K562 (cell line): ENCODE results near the gene TTC13. TPM values are rescaled to one million over a fixed set of nuclear protein-coding genes. Genes with fewer than 3 reads are reported as not detected.
A peak's percentile ranks its signal among the peaks of the same experiment; 100 is the strongest.

Source experiments
- CEBPB ChIP-seq: fragments of 450-650 bp; IDR thresholded peaks from 2 replicates; pipeline ENCODE4 v1.6.1; 2016; ENCODE audit warnings: missing genetic modification characterization, missing compliant biosample characterization
- CHAMP1 ChIP-seq: fragments of 450-650 bp; IDR thresholded peaks from 2 replicates; pipeline ENCODE4 v1.6.1; 2016; ENCODE audit warnings: mild to moderate bottlenecking
- CHD1 ChIP-seq: fragments of 200-600 bp; sonication (generic); IDR thresholded peaks from one replicate; pipeline ENCODE4 v1.6.1; 2012; ENCODE audit warnings: mild to moderate bottlenecking, moderate library complexity, low read length, inconsistent platforms
- EGR1 ChIP-seq: fragments of 450-650 bp; conservative IDR thresholded peaks from 2 replicates; pipeline ENCODE4 v1.6.1; 2017; ENCODE audit warnings: mild to moderate bottlenecking
- EP400 ChIP-seq: fragments of 450-650 bp; IDR thresholded peaks from 2 replicates; pipeline ENCODE4 v1.6.1; 2017; ENCODE audit warnings: antibody characterized with exemption, mild to moderate bottlenecking, moderate library complexity
- HIVEP1 ChIP-seq: fragments of 250-450 bp; sonication (Bioruptor Pico); IDR thresholded peaks from 2 replicates; pipeline ENCODE4 v1.4.0; 2020; ENCODE audit warnings: mild to moderate bottlenecking
- HNRNPK ChIP-seq: fragments of 200-400 bp; formaldehyde crosslinking; IDR thresholded peaks from one replicate; pipeline ENCODE4 v1.6.1; 2018; ENCODE audit warnings: mild to moderate bottlenecking, low read depth, low read length; ENCODE audit not compliant: poor library complexity, severe bottlenecking
- HNRNPLL ChIP-seq: fragments of 200-400 bp; formaldehyde crosslinking; IDR thresholded peaks from 2 replicates; pipeline ENCODE4 v1.6.1; 2017; ENCODE audit warnings: low read length, low read depth, mild to moderate bottlenecking; ENCODE audit not compliant: poor library complexity, severe bottlenecking
- MNT ChIP-seq, 2 experiments: fragments of 450-650 bp; conservative IDR thresholded peaks; 2 replicates each; pipeline ENCODE4 v1.6.1; 2017; ENCODE audit warnings: mild to moderate bottlenecking in 2 of 2, moderate library complexity in 2 of 2
- MYNN ChIP-seq, 2 experiments: sonication (generic); formaldehyde crosslinking in 1 of 2; IDR thresholded peaks; 2 replicates each; pipeline versions ENCODE4 v1.5.0 to v1.6.1; 2016 to 2020; ENCODE audit warnings: antibody characterized with exemption in 1 of 2, missing genetic modification reagents in 1 of 2
- NFIC ChIP-seq: fragments of 450-650 bp; IDR thresholded peaks from 2 replicates; pipeline ENCODE4 v1.6.1; 2017; ENCODE audit warnings: mild to moderate bottlenecking, inconsistent platforms
- NR1H2 ChIP-seq: sonication (generic); formaldehyde crosslinking; IDR thresholded peaks from 2 replicates; pipeline ENCODE4 v1.4.0; 2020; ENCODE audit warnings: mild to moderate bottlenecking, missing genetic modification reagents
- NR4A1 ChIP-seq, 2 experiments: fragments of 250-450 bp in 1 of 2; fragments of 450-650 bp in 1 of 2; sonication (Bioruptor Pico) in 1 of 2; IDR thresholded peaks; 2 replicates each; pipeline versions ENCODE4 v1.4.0 to v1.6.1; 2016 to 2020; ENCODE audit warnings: mild to moderate bottlenecking in 2 of 2, missing compliant biosample characterization in 1 of 2, missing genetic modification characterization in 1 of 2, moderate library complexity in 1 of 2
- RB1 ChIP-seq: fragments of 450-650 bp; IDR thresholded peaks from 2 replicates; pipeline ENCODE4 v1.6.1; 2017; ENCODE audit warnings: low read depth, mild to moderate bottlenecking
- RBBP5 ChIP-seq: fragments of 200-600 bp; sonication (generic); IDR thresholded peaks from 2 replicates; pipeline ENCODE4 v1.6.1; 2012; ENCODE audit warnings: borderline replicate concordance, mild to moderate bottlenecking, low read length, control low read depth, inconsistent platforms; ENCODE audit not compliant: insufficient read depth, poor library complexity, severe bottlenecking
- SP1 ChIP-seq: sonication (generic); formaldehyde crosslinking; IDR thresholded peaks from 2 replicates; pipeline ENCODE4 v1.8.1; 2022; ENCODE audit warnings: mild to moderate bottlenecking, missing genetic modification reagents
- ZFX ChIP-seq: sonication (generic); formaldehyde crosslinking; IDR thresholded peaks from 2 replicates; pipeline ENCODE4 v1.8.0; 2022; ENCODE audit warnings: mild to moderate bottlenecking, missing genetic modification reagents, moderate library complexity
- ZNF282 ChIP-seq: sonication (generic); formaldehyde crosslinking; IDR thresholded peaks from 2 replicates; pipeline ENCODE4 v1.8.1; 2023; ENCODE audit warnings: missing genetic modification reagents
- ZNF384 ChIP-seq: IDR thresholded peaks from 2 replicates; pipeline ENCODE4 v1.6.1; 2012; ENCODE audit warnings: low read depth, low read length, improper control_type of control experiment
- polyA plus RNA-seq, 8 experiments: library from polyadenylated mRNA; depleted of rRNA in 4 of 8; stranded (reverse) in 5 of 8; unstranded in 3 of 8; fragments of >200 nt; fragmentation: Nextera tagmentation in 2 of 8; fragmentation: Illumina TruSeq in 1 of 8; extraction: Ambion mirVana in 2 of 8; extraction: Trizol in 1 of 8; gene quantifications; 2 replicates each; pipeline versions ENCODE4 v1.2.1 to v1.2.3, GENCODE V29; 2011 to 2014; ENCODE audit warnings: inconsistent platforms in 1 of 8, missing spikeins in 1 of 8
- total RNA-seq, 7 experiments: library from RNA; depleted of rRNA in 6 of 7; stranded (reverse); fragments of >200 nt in 6 of 7; fragmentation: Illumina TruSeq in 2 of 7; extraction: Trizol in 2 of 7; gene quantifications; 2 replicates each; pipeline versions ENCODE4 v1.2.1 to v1.2.3, GENCODE V29; 2011 to 2021; ENCODE audit warnings: low replicate concordance in 1 of 7
- TF ChIP-seq, protein P1 (sequence below), 2 experiments: IDR thresholded peaks; 2 replicates each; pipeline ENCODE4 v1.6.1; 2011; ENCODE audit warnings: borderline replicate concordance in 1 of 2, control low read depth in 1 of 2, low read depth in 1 of 2, low read length in 1 of 2, mild to moderate bottlenecking in 1 of 2, mixed read lengths in 1 of 2, moderate library complexity in 1 of 2; ENCODE audit not compliant: insufficient read depth in 1 of 2, insufficient read length in 1 of 2, poor library complexity in 1 of 2, severe bottlenecking in 1 of 2; ENCODE audit errors: extremely low read depth in 1 of 2

Gene TTC13
- total and polyA plus RNA-seq, 9 of the 15 experiments (the other 6 are each of a cell fraction or from before 2014, with no cell fraction given): 1.7 to 13.8 (median 9.6) TPM

DNA sequence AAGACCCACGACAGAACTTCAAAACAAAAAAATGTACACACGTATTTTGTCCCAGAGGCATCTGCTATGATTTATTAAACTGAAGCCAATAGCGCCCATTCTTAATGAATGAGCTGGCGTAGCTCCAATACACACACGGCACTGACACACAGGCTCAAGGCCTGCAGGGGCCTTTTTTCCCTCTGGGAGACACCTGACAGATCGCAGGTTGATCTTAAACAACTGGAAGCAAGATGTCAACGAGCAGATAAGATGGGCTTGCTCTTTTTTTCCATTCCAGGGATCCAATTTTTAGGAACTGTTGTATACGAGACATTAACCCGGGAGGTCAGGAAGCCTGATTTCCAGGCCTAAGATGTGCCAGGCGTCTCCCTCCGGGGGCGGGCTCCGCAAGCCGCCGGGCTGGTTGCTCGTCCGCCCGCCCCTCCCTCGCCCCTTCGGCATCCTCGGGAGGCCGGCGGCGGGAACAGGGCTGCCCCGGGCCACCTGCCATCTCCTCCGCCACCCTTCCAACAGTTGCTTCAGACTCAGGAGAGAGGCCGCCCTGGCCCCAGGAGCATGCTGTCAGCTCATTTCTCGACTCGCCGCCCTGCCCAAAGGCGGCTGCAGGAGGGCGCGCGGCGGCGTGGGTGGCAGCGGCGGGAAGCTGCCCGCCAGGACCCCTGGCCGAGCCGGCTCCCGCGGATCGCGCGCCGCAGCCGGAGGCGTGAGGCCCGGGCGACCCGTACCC, 735 bp downstream of the TTC13 start (continued):
- TF ChIP-seq, protein P1, sequence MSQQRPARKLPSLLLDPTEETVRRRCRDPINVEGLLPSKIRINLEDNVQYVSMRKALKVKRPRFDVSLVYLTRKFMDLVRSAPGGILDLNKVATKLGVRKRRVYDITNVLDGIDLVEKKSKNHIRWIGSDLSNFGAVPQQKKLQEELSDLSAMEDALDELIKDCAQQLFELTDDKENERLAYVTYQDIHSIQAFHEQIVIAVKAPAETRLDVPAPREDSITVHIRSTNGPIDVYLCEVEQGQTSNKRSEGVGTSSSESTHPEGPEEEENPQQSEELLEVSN (IDR thresholded peaks at IDR 0.05; ENCODE audit: borderline replicate concordance in 1 of 2, extremely low read depth in 1 of 2, insufficient read depth in 1 of 2, insufficient read length in 1 of 2, low read depth in 1 of 2, low read length in 1 of 2, poor library complexity in 1 of 2, severe bottlenecking in 1 of 2): peak; percentile 29 to 76
- TF ChIP-seq HIVEP1 (CRISPR knock-in tag) (no peak), RB1 (peak; percentile 71), CEBPB (no peak), SP1 (CRISPR knock-in tag) (0 out of 2 replicates have a peak, but pooled peaks have one; percentile 50), HNRNPK (no peak), HNRNPLL (peak; percentile 16), EGR1 (peak; percentile 68), MNT (conservative IDR thresholded peaks at IDR 0.05) (0 out of 4 replicates have a peak, but pooled peaks have one; percentile 20 to 34), EP400 (0 out of 2 replicates have a peak, but pooled peaks have one; percentile 15), ZNF282 (0 out of 2 replicates have a peak, but pooled peaks have one; percentile 9), CHAMP1 (no peak), CHD1 (peak; percentile 32), MYNN (IDR thresholded peaks at IDR 0.05) (0 out of 2 replicates have a peak, but pooled peaks have one; percentile 20), MYNN (CRISPR knock-in tag; IDR thresholded peaks at IDR 0.05) (no peak), ZFX (CRISPR knock-in tag) (peak; percentile 81), NR4A1 (CRISPR knock-in tag; IDR thresholded peaks at IDR 0.05) (0 out of 2 replicates have a peak, but pooled peaks have one; percentile 79), NR4A1 (tag; IDR thresholded peaks at IDR 0.05) (no peak), NR1H2 (CRISPR knock-in tag) (0 out of 2 replicates have a peak, but pooled peaks have one; percentile 44), NFIC (peak; percentile 82), RBBP5 (peak; percentile 26), ZNF384 (no peak)
